Tibial nerve (tissue), 3 donors: ENCODE results near the gene SH2D3C.

Source experiments
- EP300 ChIP-seq, 2 donors: sonication (generic); formaldehyde crosslinking; IDR thresholded peaks; one replicate each; pipeline ENCODE4 v1.6.1; 2017; ENCODE audit warnings: antibody characterized with exemption in 2 of 2, mild to moderate bottlenecking in 1 of 2
- POLR2A ChIP-seq, 2 donors: fragments of 450-650 bp; IDR thresholded peaks; one replicate each; pipeline ENCODE4 v1.6.1; 2017; ENCODE audit warnings: antibody characterized with exemption in 2 of 2, mild to moderate bottlenecking in 2 of 2, moderate library complexity in 2 of 2

- no peak for TF ChIP-seq EP300 (IDR thresholded peaks at IDR 0.05)
- TF ChIP-seq POLR2A (IDR thresholded peaks at IDR 0.05), result no peak
Measured at GRCh38 chr9:127722055-127722745, 56.3 kb downstream of the SH2D3C start.
